Natural killer cell (primary cell): ENCODE data around the gene F12. TPM values are rescaled to one million over a fixed set of nuclear protein-coding genes. Genes with fewer than 3 reads are reported as not detected.
A peak's percentile ranks its signal among the peaks of the same experiment; 100 is the strongest.

Source experiments
- ATAC-seq, 3 donors: fragments of 150-1000 bp in 2 of 3; fragments of 200-7000 bp in 1 of 3; cut with Tn5 transposase; 1 replicate in 1 of 3; 2 replicates in 2 of 3; pipeline ENCODE4 v1.10.0; 2021; ENCODE audit warnings: mild to moderate bottlenecking in 2 of 3, moderate library complexity in 2 of 3
- DNase-seq, 2 donors: peaks; one replicate each; pipeline versions ENCODE4 v3.0.0 to v3.0.0-alpha.2; 2013 to 2021; ENCODE audit warnings: mixed read lengths in 1 of 2
- H3K27ac ChIP-seq: one replicate; pipeline ENCODE4 v1.5.1; 2013; ENCODE audit warnings: mild to moderate bottlenecking, low read length
- H3K27me3 ChIP-seq: one replicate; pipeline ENCODE4 v1.6.1; 2013; ENCODE audit warnings: low read length; ENCODE audit not compliant: control insufficient read depth, insufficient read depth
- H3K36me3 ChIP-seq: one replicate; pipeline ENCODE4 v1.6.1; 2013; ENCODE audit warnings: low read length; ENCODE audit not compliant: control insufficient read depth, insufficient read depth
- H3K4me1 ChIP-seq: one replicate; pipeline ENCODE4 v1.6.1; 2013; ENCODE audit warnings: low read length; ENCODE audit not compliant: control insufficient read depth, insufficient read depth
- H3K4me3 ChIP-seq: one replicate; pipeline ENCODE4 v1.5.1; 2013; ENCODE audit warnings: low read length
- H3K9me3 ChIP-seq: one replicate; pipeline ENCODE4 v1.6.1; 2013; ENCODE audit warnings: low read length; ENCODE audit not compliant: control insufficient read depth, insufficient read depth
- H3K27ac Mint-ChIP-seq, 2 donors: one replicate each; pipeline ENCODE4 v1.8.0; 2022; ENCODE audit warnings: mild to moderate bottlenecking in 2 of 2, mixed read lengths in 2 of 2, moderate library complexity in 1 of 2
- H3K27me3 Mint-ChIP-seq, 2 donors: one replicate each; pipeline ENCODE4 v1.8.0; 2022; ENCODE audit warnings: low read depth in 2 of 2, mixed read lengths in 2 of 2
- H3K36me3 Mint-ChIP-seq: one replicate; pipeline ENCODE4 v1.8.0; 2022; ENCODE audit warnings: mixed read lengths
- H3K4me1 Mint-ChIP-seq, 2 donors: one replicate each; pipeline ENCODE4 v1.8.0; 2022; ENCODE audit warnings: mixed read lengths in 2 of 2
- H3K4me3 Mint-ChIP-seq: one replicate; pipeline ENCODE4 v1.8.0; 2022; ENCODE audit warnings: mild to moderate bottlenecking, moderate library complexity, mixed read lengths
- H3K9me3 Mint-ChIP-seq, 2 donors: one replicate each; pipeline ENCODE4 v1.8.0; 2022; ENCODE audit warnings: mixed read lengths in 2 of 2
- WGBS: methylation state at CpG from one replicate; pipeline ENCODE4 v1.1.7; 2013; ENCODE audit warnings: missing lambda C conversion rate; ENCODE audit not compliant: insufficient coverage; 5-methylcytosine and 5-hydroxymethylcytosine counted together
- intact Hi-C: fragments of 100-400 bp; cut with micrococcal nuclease; formaldehyde crosslinking; loops from one replicate; pipeline ENCODE4 v1.14.2; 2022
- total RNA-seq, 4 donors: library from RNA; stranded (reverse); fragments of 120-200 nt in 1 of 4; gene quantifications; one replicate each; pipeline versions ENCODE4 v1.2.3 to v1.2.4, GENCODE V29; 2013 to 2022
- TF ChIP-seq, protein P1 (sequence below): fragments of 200-600 bp; IDR thresholded peaks from one replicate; pipeline ENCODE4 v1.8.0; 2022; ENCODE audit warnings: antibody characterized with exemption

Gene F12
- total RNA-seq, 3 donors from 2014 or later (not counting 1 experiment from before 2014, with no cell fraction given), result 0.66 to 1.7 (median 0.93) TPM

DNA sequence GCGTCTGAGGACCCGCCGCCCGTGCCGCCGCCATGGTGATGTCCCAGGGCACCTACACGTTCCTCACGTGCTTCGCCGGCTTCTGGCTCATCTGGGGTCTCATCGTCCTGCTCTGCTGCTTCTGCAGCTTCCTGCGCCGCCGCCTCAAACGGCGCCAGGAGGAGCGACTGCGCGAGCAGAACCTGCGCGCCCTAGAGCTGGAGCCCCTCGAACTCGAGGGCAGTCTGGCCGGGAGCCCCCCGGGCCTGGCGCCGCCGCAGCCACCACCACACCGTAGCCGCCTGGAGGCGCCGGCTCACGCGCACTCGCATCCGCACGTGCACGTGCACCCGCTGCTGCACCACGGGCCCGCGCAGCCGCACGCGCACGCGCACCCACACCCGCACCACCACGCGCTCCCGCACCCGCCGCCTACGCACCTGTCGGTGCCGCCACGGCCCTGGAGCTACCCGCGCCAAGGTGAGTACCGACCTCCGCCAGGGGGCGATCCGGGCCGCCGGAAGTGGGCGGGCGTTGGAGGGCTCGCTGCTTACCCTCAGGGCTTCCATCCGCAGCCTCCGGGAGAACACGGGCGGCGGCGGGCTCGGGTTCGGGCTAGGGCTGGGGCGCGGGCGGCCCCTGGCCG is 45.8 kb upstream of the F12 start:
- no peaks in the 10 kb centered on the region for H3K36me3 Mint-ChIP-seq
- no peaks in the 10 kb centered on the region for H3K9me3 Mint-ChIP-seq
- Histone ChIP-seq H3K4me3 (peak overlapping the region; percentile 64), H3K4me1 (peaks cover 34% of the 10 kb centered on the region), H3K9me3 (no peaks in the 10 kb centered on the region), H3K27me3 (no peaks in the 10 kb centered on the region), H3K27ac (peak overlapping the region; percentile 91), H3K36me3 (no peaks in the 10 kb centered on the region)
- under 1% methylated on average over 80 of the region's 80 CpGs for WGBS
- H3K4me1 Mint-ChIP-seq, result peaks cover 15 to 31% of the 10 kb centered on the region in 2 donors
- H3K27me3 Mint-ChIP-seq, result no peaks in the 10 kb centered on the region
- DNase-seq (peak; percentile 89 to 95), ATAC-seq (peak; percentile 44 to 66 (median 52))
- TF ChIP-seq, protein P1, sequence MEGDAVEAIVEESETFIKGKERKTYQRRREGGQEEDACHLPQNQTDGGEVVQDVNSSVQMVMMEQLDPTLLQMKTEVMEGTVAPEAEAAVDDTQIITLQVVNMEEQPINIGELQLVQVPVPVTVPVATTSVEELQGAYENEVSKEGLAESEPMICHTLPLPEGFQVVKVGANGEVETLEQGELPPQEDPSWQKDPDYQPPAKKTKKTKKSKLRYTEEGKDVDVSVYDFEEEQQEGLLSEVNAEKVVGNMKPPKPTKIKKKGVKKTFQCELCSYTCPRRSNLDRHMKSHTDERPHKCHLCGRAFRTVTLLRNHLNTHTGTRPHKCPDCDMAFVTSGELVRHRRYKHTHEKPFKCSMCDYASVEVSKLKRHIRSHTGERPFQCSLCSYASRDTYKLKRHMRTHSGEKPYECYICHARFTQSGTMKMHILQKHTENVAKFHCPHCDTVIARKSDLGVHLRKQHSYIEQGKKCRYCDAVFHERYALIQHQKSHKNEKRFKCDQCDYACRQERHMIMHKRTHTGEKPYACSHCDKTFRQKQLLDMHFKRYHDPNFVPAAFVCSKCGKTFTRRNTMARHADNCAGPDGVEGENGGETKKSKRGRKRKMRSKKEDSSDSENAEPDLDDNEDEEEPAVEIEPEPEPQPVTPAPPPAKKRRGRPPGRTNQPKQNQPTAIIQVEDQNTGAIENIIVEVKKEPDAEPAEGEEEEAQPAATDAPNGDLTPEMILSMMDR, result peak; percentile 74
- H3K4me3 Mint-ChIP-seq, result peak overlapping the region; percentile 86
- intact Hi-C loops, result loop anchor here (1.0 to 5.0 kb wide), 2 partner anchors 29 to 153 kb away; partner anchors contain the start of genes GRK6, PRELID1 and RAB24
- peak overlapping the region; percentile 85 to 90 for H3K27ac Mint-ChIP-seq

DNA sequence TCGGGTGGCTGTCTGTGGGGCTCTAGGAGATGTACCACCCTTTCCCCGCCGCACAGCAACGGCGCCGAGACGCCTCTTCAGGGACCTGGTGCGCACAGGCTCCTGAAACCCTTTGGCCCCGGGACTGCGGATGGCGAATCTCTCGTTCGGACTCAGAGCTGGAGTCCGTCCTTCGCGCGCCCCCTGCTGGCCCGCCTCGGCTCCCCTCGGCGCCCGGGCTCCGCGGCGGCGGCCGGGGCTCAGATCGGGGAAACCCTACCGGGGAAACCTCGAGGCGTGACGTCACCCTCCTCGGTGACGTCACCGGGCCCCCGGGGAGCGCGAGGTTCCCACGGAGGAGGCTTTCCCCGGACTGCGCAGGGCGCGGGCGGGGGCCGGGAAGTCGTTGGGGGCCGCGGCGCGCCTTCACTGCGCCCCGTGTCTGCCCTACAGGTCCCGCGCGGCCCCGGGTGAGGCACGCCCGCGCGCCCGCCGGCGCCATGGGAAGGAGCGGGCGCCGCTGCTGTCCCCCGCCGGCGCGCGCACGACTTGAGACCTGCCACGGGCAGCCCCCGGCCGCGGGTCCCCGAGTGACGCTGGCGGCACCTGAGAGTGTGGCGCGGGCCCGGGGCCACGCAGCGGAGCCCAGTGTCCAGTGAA is 45.2 kb upstream of the F12 start:
- H3K27ac Mint-ChIP-seq, result peak overlapping the region; percentile 85 to 90
- peak overlapping the region; percentile 91 for H3K27ac ChIP-seq
- H3K9me3 Mint-ChIP-seq, result no peaks in the 10 kb centered on the region
- peaks cover 15 to 31% of the 10 kb centered on the region in 2 donors for H3K4me1 Mint-ChIP-seq
- H3K9me3 ChIP-seq, result no peaks in the 10 kb centered on the region
- under 1% methylated on average over 84 of the region's 84 CpGs for WGBS
- H3K4me3 ChIP-seq, result peak overlapping the region; percentile 45
- H3K4me1 ChIP-seq, result peaks cover 36% of the 10 kb centered on the region
- ATAC-seq (peak; percentile 57 to 80 (median 63)), DNase-seq (peak; percentile 97 to 99)
- intact Hi-C loops, result loop anchor here (1.0 to 5.0 kb wide), 5 partner anchors 8 to 152 kb away; partner anchors contain the start of genes GRK6, PRELID1, PRR7 and RAB24
- no peaks in the 10 kb centered on the region for H3K36me3 ChIP-seq
- H3K4me3 Mint-ChIP-seq, result peak overlapping the region; percentile 86
- no peaks in the 10 kb centered on the region for H3K27me3 ChIP-seq
- H3K36me3 Mint-ChIP-seq, result no peaks in the 10 kb centered on the region
- TF ChIP-seq, protein P1, result peak; percentile 77
- no peaks in the 10 kb centered on the region for H3K27me3 Mint-ChIP-seq

DNA sequence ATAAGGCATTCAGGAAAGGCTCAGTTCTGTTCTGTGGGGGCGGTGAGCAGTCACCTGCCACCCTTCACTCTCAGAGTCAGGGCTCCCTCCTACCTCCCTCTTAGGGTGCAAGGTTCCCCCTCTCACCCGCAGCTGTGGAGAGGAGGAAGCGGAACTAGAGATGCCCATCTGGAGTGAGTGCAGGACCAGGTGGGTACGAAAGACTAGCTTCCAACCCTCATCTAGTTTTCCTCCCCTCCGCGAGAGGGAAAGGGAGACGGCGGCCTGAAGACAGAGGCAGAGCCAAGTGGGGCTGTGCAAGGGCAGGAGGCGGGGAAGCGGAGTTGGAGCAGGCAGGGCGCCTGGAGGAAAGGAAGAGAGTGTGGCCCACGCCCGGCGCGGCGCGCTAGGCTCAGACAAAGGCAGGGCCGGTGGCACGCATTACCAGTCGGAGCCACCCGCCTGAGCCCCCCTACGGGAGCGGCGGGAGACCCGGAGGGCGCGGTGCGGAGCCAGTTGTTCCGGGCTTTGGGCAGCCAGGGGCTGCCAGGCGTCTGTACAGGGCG is 44.6 kb upstream of the F12 start:
- H3K27me3 ChIP-seq, result no peaks in the 10 kb centered on the region
- Mint-ChIP-seq H3K36me3 (no peaks in the 10 kb centered on the region), H3K9me3 (no peaks in the 10 kb centered on the region), H3K27me3 (no peaks in the 10 kb centered on the region), H3K4me3 (peak overlapping the region; percentile 87), H3K4me1 (peaks cover 15 to 31% of the 10 kb centered on the region in 2 donors), H3K27ac (peak overlapping the region; percentile 85 to 90)
- peak overlapping the region; percentile 34 for H3K4me3 ChIP-seq
- H3K9me3 ChIP-seq, result no peaks in the 10 kb centered on the region
- WGBS, result 5% methylated on average over 28 of the region's 31 CpGs
- H3K36me3 ChIP-seq, result no peaks in the 10 kb centered on the region
- peaks cover 38% of the 10 kb centered on the region for H3K4me1 ChIP-seq
- ATAC-seq (no peak), DNase-seq (peak in 1 of 2 donors; percentile 45)
- intact Hi-C loops, result loop anchor here (1.0 to 5.0 kb wide), 3 partner anchors 8 to 137 kb away; partner anchors contain the start of gene PRR7
- TF ChIP-seq, protein P1, result no peak
- H3K27ac ChIP-seq, result peak overlapping the region; percentile 91
